Measurements from ENCODE around the gene LACRT.

GRCh38 chr12:54593725-54594124 lies 41.0 kb downstream of the LACRT start:
- no peak for TF ChIP-seq POLR2A (IDR thresholded peaks at IDR 0.05)
- TF ChIP-seq POLR2AphosphoS5 (IDR thresholded peaks at IDR 0.05), result no peak
- TF ChIP-seq CTCF (IDR thresholded peaks at IDR 0.05), result no peak
- TF ChIP-seq EP300 (IDR thresholded peaks at IDR 0.05), result no peak
